ENCODE results near the gene SLIT1.

Gene SLIT1

GRCh38 chr10:97120370-97120769 lies 65.4 kb downstream of the SLIT1 start:
- no peaks in the 10 kb centered on the region for H3K27me3 ChIP-seq (ENCODE audit: control insufficient read depth, insufficient read depth, low read length)
- H3K9ac ChIP-seq (ENCODE audit: low read length), result no peak overlapping the region
- no peak overlapping the region for H3K4me3 ChIP-seq (ENCODE audit: low read length)
- H3K4me1 ChIP-seq (ENCODE audit: control insufficient read depth, low read depth, low read length), result no peaks in the 10 kb centered on the region
- no peaks in the 10 kb centered on the region for H3K9me3 ChIP-seq (ENCODE audit: control insufficient read depth, low read depth, low read length)
- H3K36me3 ChIP-seq (ENCODE audit: control insufficient read depth, low read depth, low read length), result no peaks in the 10 kb centered on the region
- H3K27ac ChIP-seq (ENCODE audit: low read length), result no peak overlapping the region

GRCh38 chr10:97119058-97119745 lies 66.6 kb downstream of the SLIT1 start:
- no peaks in the 10 kb centered on the region for H3K9me3 ChIP-seq (ENCODE audit: control insufficient read depth, low read depth, low read length)
- H3K4me1 ChIP-seq (ENCODE audit: control insufficient read depth, low read depth, low read length), result no peaks in the 10 kb centered on the region
- no peak overlapping the region for H3K9ac ChIP-seq (ENCODE audit: low read length)
- no peaks in the 10 kb centered on the region for H3K27me3 ChIP-seq (ENCODE audit: control insufficient read depth, insufficient read depth, low read length)
- H3K27ac ChIP-seq (ENCODE audit: low read length), result no peak overlapping the region
- H3K4me3 ChIP-seq (ENCODE audit: low read length), result no peak overlapping the region
- no peaks in the 10 kb centered on the region for H3K36me3 ChIP-seq (ENCODE audit: control insufficient read depth, low read depth, low read length)

- Histone ChIP-seq H3K9ac (ENCODE audit: low read length) (no peak overlapping the region), H3K27me3 (ENCODE audit: control insufficient read depth, insufficient read depth, low read length) (no peaks in the 10 kb centered on the region), H3K9me3 (ENCODE audit: control insufficient read depth, low read depth, low read length) (no peaks in the 10 kb centered on the region), H3K4me1 (ENCODE audit: control insufficient read depth, low read depth, low read length) (no peaks in the 10 kb centered on the region), H3K27ac (ENCODE audit: low read length) (no peak overlapping the region), H3K36me3 (ENCODE audit: control insufficient read depth, low read depth, low read length) (no peaks in the 10 kb centered on the region), H3K4me3 (ENCODE audit: low read length) (no peak overlapping the region)
These were observed 68.4 kb downstream of the SLIT1 start for GRCh38 chr10:97117372-97117771.

- H3K4me3 ChIP-seq (ENCODE audit: low read length), result no peak overlapping the region
- H3K4me1 ChIP-seq (ENCODE audit: control insufficient read depth, low read depth, low read length), result no peaks in the 10 kb centered on the region
- no peaks in the 10 kb centered on the region for H3K36me3 ChIP-seq (ENCODE audit: control insufficient read depth, low read depth, low read length)
- H3K9me3 ChIP-seq (ENCODE audit: control insufficient read depth, low read depth, low read length), result no peaks in the 10 kb centered on the region
- H3K27me3 ChIP-seq (ENCODE audit: control insufficient read depth, insufficient read depth, low read length), result no peaks in the 10 kb centered on the region
- H3K9ac ChIP-seq (ENCODE audit: low read length), result no peak overlapping the region
- H3K27ac ChIP-seq (ENCODE audit: low read length), result no peak overlapping the region
These were observed 69.1 kb downstream of the SLIT1 start for GRCh38 chr10:97116462-97117162.

GRCh38 chr10:97115846-97116245 lies 69.9 kb downstream of the SLIT1 start:
- H3K4me1 ChIP-seq (ENCODE audit: control insufficient read depth, low read depth, low read length), result no peaks in the 10 kb centered on the region
- H3K4me3 ChIP-seq (ENCODE audit: low read length), result no peak overlapping the region
- H3K27ac ChIP-seq (ENCODE audit: low read length), result no peak overlapping the region
- no peaks in the 10 kb centered on the region for H3K9me3 ChIP-seq (ENCODE audit: control insufficient read depth, low read depth, low read length)
- H3K36me3 ChIP-seq (ENCODE audit: control insufficient read depth, low read depth, low read length), result no peaks in the 10 kb centered on the region
- no peaks in the 10 kb centered on the region for H3K27me3 ChIP-seq (ENCODE audit: control insufficient read depth, insufficient read depth, low read length)
- H3K9ac ChIP-seq (ENCODE audit: low read length), result no peak overlapping the region

- Histone ChIP-seq H3K36me3 (ENCODE audit: control insufficient read depth, low read depth, low read length) (no peaks in the 10 kb centered on the region), H3K9ac (ENCODE audit: low read length) (no peak overlapping the region), H3K27me3 (ENCODE audit: control insufficient read depth, insufficient read depth, low read length) (no peaks in the 10 kb centered on the region), H3K4me3 (ENCODE audit: low read length) (no peak overlapping the region), H3K4me1 (ENCODE audit: control insufficient read depth, low read depth, low read length) (peaks cover 7% of the 10 kb centered on the region), H3K9me3 (ENCODE audit: control insufficient read depth, low read depth, low read length) (no peaks in the 10 kb centered on the region), H3K27ac (ENCODE audit: low read length) (no peak overlapping the region)
These were observed 74.1 kb downstream of the SLIT1 start for GRCh38 chr10:97111615-97112014.

GRCh38 chr10:97109547-97109946 lies 76.2 kb downstream of the SLIT1 start:
- Histone ChIP-seq H3K36me3 (ENCODE audit: control insufficient read depth, low read depth, low read length) (no peaks in the 10 kb centered on the region), H3K9ac (ENCODE audit: low read length) (no peak overlapping the region), H3K4me3 (ENCODE audit: low read length) (no peak overlapping the region), H3K27me3 (ENCODE audit: control insufficient read depth, insufficient read depth, low read length) (no peaks in the 10 kb centered on the region), H3K4me1 (ENCODE audit: control insufficient read depth, low read depth, low read length) (peaks cover 7% of the 10 kb centered on the region), H3K27ac (ENCODE audit: low read length) (no peak overlapping the region), H3K9me3 (ENCODE audit: control insufficient read depth, low read depth, low read length) (no peaks in the 10 kb centered on the region)

- Histone ChIP-seq H3K27ac (ENCODE audit: low read length) (no peak overlapping the region), H3K9ac (ENCODE audit: low read length) (no peak overlapping the region), H3K27me3 (ENCODE audit: control insufficient read depth, insufficient read depth, low read length) (no peaks in the 10 kb centered on the region), H3K4me1 (ENCODE audit: control insufficient read depth, low read depth, low read length) (peaks cover 17% of the 10 kb centered on the region), H3K4me3 (ENCODE audit: low read length) (no peak overlapping the region), H3K36me3 (ENCODE audit: control insufficient read depth, low read depth, low read length) (no peaks in the 10 kb centered on the region), H3K9me3 (ENCODE audit: control insufficient read depth, low read depth, low read length) (no peaks in the 10 kb centered on the region)
These were observed 78.2 kb downstream of the SLIT1 start for GRCh38 chr10:97107551-97107950.

- H3K27me3 ChIP-seq (ENCODE audit: control insufficient read depth, insufficient read depth, low read length), result no peaks in the 10 kb centered on the region
- H3K9ac ChIP-seq (ENCODE audit: low read length), result no peak overlapping the region
- H3K4me3 ChIP-seq (ENCODE audit: low read length), result no peak overlapping the region
- H3K9me3 ChIP-seq (ENCODE audit: control insufficient read depth, low read depth, low read length), result no peaks in the 10 kb centered on the region
- H3K27ac ChIP-seq (ENCODE audit: low read length), result no peak overlapping the region
- H3K4me1 ChIP-seq (ENCODE audit: control insufficient read depth, low read depth, low read length), result peaks cover 18% of the 10 kb centered on the region
- H3K36me3 ChIP-seq (ENCODE audit: control insufficient read depth, low read depth, low read length), result no peaks in the 10 kb centered on the region
These were observed 79.6 kb downstream of the SLIT1 start for GRCh38 chr10:97106207-97106606.

- Histone ChIP-seq H3K9ac (ENCODE audit: low read length) (no peak overlapping the region), H3K27ac (ENCODE audit: low read length) (no peak overlapping the region), H3K9me3 (ENCODE audit: control insufficient read depth, low read depth, low read length) (no peaks in the 10 kb centered on the region), H3K36me3 (ENCODE audit: control insufficient read depth, low read depth, low read length) (no peaks in the 10 kb centered on the region), H3K4me1 (ENCODE audit: control insufficient read depth, low read depth, low read length) (peaks cover 22% of the 10 kb centered on the region), H3K27me3 (ENCODE audit: control insufficient read depth, insufficient read depth, low read length) (no peaks in the 10 kb centered on the region), H3K4me3 (ENCODE audit: low read length) (no peak overlapping the region)
These were observed 80.5 kb downstream of the SLIT1 start for GRCh38 chr10:97105303-97105702.

- no peaks in the 10 kb centered on the region for H3K36me3 ChIP-seq (ENCODE audit: control insufficient read depth, low read depth, low read length)
- H3K4me3 ChIP-seq (ENCODE audit: low read length), result no peak overlapping the region
- no peak overlapping the region for H3K27ac ChIP-seq (ENCODE audit: low read length)
- peaks cover 16% of the 10 kb centered on the region for H3K4me1 ChIP-seq (ENCODE audit: control insufficient read depth, low read depth, low read length)
- H3K9me3 ChIP-seq (ENCODE audit: control insufficient read depth, low read depth, low read length), result no peaks in the 10 kb centered on the region
- no peaks in the 10 kb centered on the region for H3K27me3 ChIP-seq (ENCODE audit: control insufficient read depth, insufficient read depth, low read length)
- no peak overlapping the region for H3K9ac ChIP-seq (ENCODE audit: low read length)
These were observed 82.3 kb downstream of the SLIT1 start for GRCh38 chr10:97103316-97104080.

Data from iPS-18a (cell line).